HTERT RPE-1 (cell line): ENCODE results near the gene SLC25A25.

Source experiments
- in situ Hi-C: fragments of 300-500 bp; cut with MboI; formaldehyde crosslinking; loops from 4 replicates; pipeline ENCODE4 v1.14.3; 2020; ENCODE audit warnings: low sequenced_read_pairs

SLC25A25 gene

GRCh38 chr9:128143525-128144238 lies 75.7 kb downstream of the SLC25A25 start:
- in situ Hi-C loops, result no loop called here

- in situ Hi-C loops, result no loop called here
Measured at GRCh38 chr9:128144239-128145181, 76.5 kb downstream of the SLC25A25 start.

- in situ Hi-C loops, result no loop called here
Measured at GRCh38 chr9:128145536-128145935, 77.5 kb downstream of the SLC25A25 start.

GRCh38 chr9:128145951-128146351 lies 77.9 kb downstream of the SLC25A25 start:
- in situ Hi-C loops, result no loop called here

GRCh38 chr9:128146591-128147120 lies 78.6 kb downstream of the SLC25A25 start:
- in situ Hi-C loops, result no loop called here

- in situ Hi-C loops, result no loop called here
Measured at GRCh38 chr9:128148509-128149000, 80.5 kb downstream of the SLC25A25 start.

- in situ Hi-C loops, result no loop called here
Measured at GRCh38 chr9:128149001-128149701, 81.1 kb downstream of the SLC25A25 start, which contains the start of gene LCN2. Gene LCN2, plus strand, starts transcription at chr9:128149453. Its CDS starts 73 bp downstream, at chr9:128149526.

GRCh38 chr9:128149951-128150593 lies 82.0 kb downstream of the SLC25A25 start:
- in situ Hi-C loops, result no loop called here

GRCh38 chr9:128150594-128151308 lies 82.7 kb downstream of the SLC25A25 start:
- in situ Hi-C loops, result no loop called here

- in situ Hi-C loops, result no loop called here
Measured at GRCh38 chr9:128151309-128152132, 83.5 kb downstream of the SLC25A25 start.

- in situ Hi-C loops, result no loop called here
Measured at GRCh38 chr9:128152133-128153059, 84.4 kb downstream of the SLC25A25 start.

GRCh38 chr9:128153060-128153946 lies 85.3 kb downstream of the SLC25A25 start:
- in situ Hi-C loops, result no loop called here

- in situ Hi-C loops, result no loop called here
Measured at GRCh38 chr9:128153947-128154695, 86.1 kb downstream of the SLC25A25 start.

GRCh38 chr9:128155736-128156500 lies 87.9 kb downstream of the SLC25A25 start:
- in situ Hi-C loops, result no loop called here
